ENCODE data around the gene PDE6C. TPM values are rescaled to one million over a fixed set of nuclear protein-coding genes. Genes with fewer than 3 reads are reported as not detected.

The PDE6C gene
- total and polyA plus RNA-seq, 2 of the 8 experiments (the other 6 are each of a cell fraction or from before 2014, with no cell fraction given), result not detected

- no peak for TF ChIP-seq CBX5 (IDR thresholded peaks at IDR 0.05; ENCODE audit: low read depth, low read length)
- TF ChIP-seq ZNF274 (IDR thresholded peaks at IDR 0.05; ENCODE audit: borderline replicate concordance, extremely low read depth, low read length), result no peak
- no peak for TF ChIP-seq SIRT6 (IDR thresholded peaks at IDR 0.05; ENCODE audit: low read length)
- TF ChIP-seq HDAC6 (IDR thresholded peaks at IDR 0.05; ENCODE audit: low read depth, low read length), result no peak
- no peak for TF ChIP-seq RFX5 (IDR thresholded peaks at IDR 0.05; ENCODE audit: borderline replicate concordance, low read depth, low read length)
- no peak for TF ChIP-seq CREB1 (IDR thresholded peaks at IDR 0.05)
- TF ChIP-seq, protein P1, sequence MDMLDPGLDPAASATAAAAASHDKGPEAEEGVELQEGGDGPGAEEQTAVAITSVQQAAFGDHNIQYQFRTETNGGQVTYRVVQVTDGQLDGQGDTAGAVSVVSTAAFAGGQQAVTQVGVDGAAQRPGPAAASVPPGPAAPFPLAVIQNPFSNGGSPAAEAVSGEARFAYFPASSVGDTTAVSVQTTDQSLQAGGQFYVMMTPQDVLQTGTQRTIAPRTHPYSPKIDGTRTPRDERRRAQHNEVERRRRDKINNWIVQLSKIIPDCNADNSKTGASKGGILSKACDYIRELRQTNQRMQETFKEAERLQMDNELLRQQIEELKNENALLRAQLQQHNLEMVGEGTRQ (IDR thresholded peaks at IDR 0.05; ENCODE audit: low read length), result no peak
- TF ChIP-seq HDAC2 (IDR thresholded peaks at IDR 0.05; ENCODE audit: borderline replicate concordance in 1 of 2, low read depth in 2 of 2, low read length in 2 of 2), result no peak
Observed at GRCh38 chr10:93595378-93596161, 16.8 kb upstream of the PDE6C start (continued).

All from H1 (cell line).